Natural killer cell (primary cell): Measurements from ENCODE around the gene CHST3. TPM values are rescaled to one million over a fixed set of nuclear protein-coding genes. Genes with fewer than 3 reads are reported as not detected.

Experiments used
- ATAC-seq, 3 donors: fragments of 150-1000 bp in 2 of 3; fragments of 200-7000 bp in 1 of 3; cut with Tn5 transposase; 1 replicate in 1 of 3; 2 replicates in 2 of 3; pipeline ENCODE4 v1.10.0; 2021; ENCODE audit warnings: mild to moderate bottlenecking in 2 of 3, moderate library complexity in 2 of 3
- DNase-seq, 2 donors: peaks; one replicate each; pipeline versions ENCODE4 v3.0.0 to v3.0.0-alpha.2; 2013 to 2021; ENCODE audit warnings: mixed read lengths in 1 of 2
- H3K27ac ChIP-seq: one replicate; pipeline ENCODE4 v1.5.1; 2013; ENCODE audit warnings: mild to moderate bottlenecking, low read length
- H3K27me3 ChIP-seq: one replicate; pipeline ENCODE4 v1.6.1; 2013; ENCODE audit warnings: low read length; ENCODE audit not compliant: control insufficient read depth, insufficient read depth
- H3K36me3 ChIP-seq: one replicate; pipeline ENCODE4 v1.6.1; 2013; ENCODE audit warnings: low read length; ENCODE audit not compliant: control insufficient read depth, insufficient read depth
- H3K4me1 ChIP-seq: one replicate; pipeline ENCODE4 v1.6.1; 2013; ENCODE audit warnings: low read length; ENCODE audit not compliant: control insufficient read depth, insufficient read depth
- H3K4me3 ChIP-seq: one replicate; pipeline ENCODE4 v1.5.1; 2013; ENCODE audit warnings: low read length
- H3K9me3 ChIP-seq: one replicate; pipeline ENCODE4 v1.6.1; 2013; ENCODE audit warnings: low read length; ENCODE audit not compliant: control insufficient read depth, insufficient read depth
- H3K27ac Mint-ChIP-seq, 2 donors: one replicate each; pipeline ENCODE4 v1.8.0; 2022; ENCODE audit warnings: mild to moderate bottlenecking in 2 of 2, mixed read lengths in 2 of 2, moderate library complexity in 1 of 2
- H3K27me3 Mint-ChIP-seq, 2 donors: one replicate each; pipeline ENCODE4 v1.8.0; 2022; ENCODE audit warnings: low read depth in 2 of 2, mixed read lengths in 2 of 2
- H3K36me3 Mint-ChIP-seq: one replicate; pipeline ENCODE4 v1.8.0; 2022; ENCODE audit warnings: mixed read lengths
- H3K4me1 Mint-ChIP-seq, 2 donors: one replicate each; pipeline ENCODE4 v1.8.0; 2022; ENCODE audit warnings: mixed read lengths in 2 of 2
- H3K4me3 Mint-ChIP-seq: one replicate; pipeline ENCODE4 v1.8.0; 2022; ENCODE audit warnings: mild to moderate bottlenecking, moderate library complexity, mixed read lengths
- H3K9me3 Mint-ChIP-seq, 2 donors: one replicate each; pipeline ENCODE4 v1.8.0; 2022; ENCODE audit warnings: mixed read lengths in 2 of 2
- CTCF ChIP-seq: fragments of 200-600 bp; IDR thresholded peaks from one replicate; pipeline ENCODE4 v1.8.0; 2022; ENCODE audit warnings: antibody characterized with exemption
- WGBS: methylation state at CpG from one replicate; pipeline ENCODE4 v1.1.7; 2013; ENCODE audit warnings: missing lambda C conversion rate; ENCODE audit not compliant: insufficient coverage; 5-methylcytosine and 5-hydroxymethylcytosine counted together
- intact Hi-C: fragments of 100-400 bp; cut with micrococcal nuclease; formaldehyde crosslinking; loops from one replicate; pipeline ENCODE4 v1.14.2; 2022
- total RNA-seq, 4 donors: library from RNA; stranded (reverse); fragments of 120-200 nt in 1 of 4; gene quantifications; one replicate each; pipeline versions ENCODE4 v1.2.3 to v1.2.4, GENCODE V29; 2013 to 2022

The CHST3 gene
- total RNA-seq, 3 donors from 2014 or later (not counting 1 experiment from before 2014, with no cell fraction given): not detected

GRCh38 chr10:72026278-72027111 lies 62.3 kb downstream of the CHST3 start:
- Mint-ChIP-seq H3K36me3 (no peaks in the 10 kb centered on the region), H3K27ac (no peak overlapping the region), H3K27me3 (peaks cover 4% of the 10 kb centered on the region in 2 donors), H3K4me3 (no peak overlapping the region), H3K9me3 (no peaks in the 10 kb centered on the region), H3K4me1 (no peaks in the 10 kb centered on the region)
- Histone ChIP-seq H3K27me3 (no peaks in the 10 kb centered on the region), H3K4me3 (no peak overlapping the region), H3K36me3 (no peaks in the 10 kb centered on the region), H3K27ac (no peak overlapping the region), H3K4me1 (no peaks in the 10 kb centered on the region), H3K9me3 (no peaks in the 10 kb centered on the region)
- intact Hi-C loops: no loop called here
- 90% methylated on average over 14 of the region's 14 CpGs for WGBS
- ATAC-seq (no peak), DNase-seq (no peak)
- TF ChIP-seq CTCF: no peak

GRCh38 chr10:72027498-72027897 lies 63.3 kb downstream of the CHST3 start:
- Histone ChIP-seq H3K4me1 (no peaks in the 10 kb centered on the region), H3K9me3 (no peaks in the 10 kb centered on the region), H3K4me3 (no peak overlapping the region), H3K27me3 (no peaks in the 10 kb centered on the region), H3K27ac (no peak overlapping the region), H3K36me3 (no peaks in the 10 kb centered on the region)
- Mint-ChIP-seq H3K36me3 (no peaks in the 10 kb centered on the region), H3K9me3 (no peaks in the 10 kb centered on the region), H3K27ac (no peak overlapping the region), H3K4me3 (no peak overlapping the region), H3K27me3 (peaks cover 9% of the 10 kb centered on the region in 2 donors), H3K4me1 (no peaks in the 10 kb centered on the region)
- TF ChIP-seq CTCF: no peak
- DNase-seq: no peak
- intact Hi-C loops: no loop called here
- ATAC-seq: no peak
- 78% methylated on average over 4 of the region's 6 CpGs for WGBS

- ATAC-seq (no peak), DNase-seq (no peak)
- no peak for TF ChIP-seq CTCF
- no peaks in the 10 kb centered on the region for H3K4me1 Mint-ChIP-seq
- H3K4me3 Mint-ChIP-seq: no peak overlapping the region
- Histone ChIP-seq H3K9me3 (no peaks in the 10 kb centered on the region), H3K27me3 (no peaks in the 10 kb centered on the region), H3K4me3 (no peak overlapping the region), H3K36me3 (no peaks in the 10 kb centered on the region), H3K27ac (no peak overlapping the region), H3K4me1 (no peaks in the 10 kb centered on the region)
- 95% methylated on average over 1 of the region's 1 CpG for WGBS
- H3K27ac Mint-ChIP-seq: no peak overlapping the region
- no peaks in the 10 kb centered on the region for H3K9me3 Mint-ChIP-seq
- H3K36me3 Mint-ChIP-seq: no peaks in the 10 kb centered on the region
- intact Hi-C loops: no loop called here
- peaks cover 9% of the 10 kb centered on the region in 2 donors for H3K27me3 Mint-ChIP-seq
Measured at GRCh38 chr10:72029414-72029813, 65.2 kb downstream of the CHST3 start.
